WTC11 (cell line): Measurements from ENCODE around the gene PXK. TPM values are rescaled to one million over a fixed set of nuclear protein-coding genes. Genes with fewer than 3 reads are reported as not detected.

Source experiments
- ATAC-seq: fragments of 200-7000 bp; cut with Tn5 transposase; 2 replicates; pipeline ENCODE4 v1.10.0; 2021; ENCODE audit warnings: mild to moderate bottlenecking, moderate library complexity
- CTCF ChIA-PET: fragments of 300-600 bp; sonication (Branson Sonifier 250); formaldehyde crosslinking; loops from one replicate; lab custom pipeline; 2021; ENCODE audit warnings: antibody characterized with exemption; lab: Charles Lee
- POLR2A ChIA-PET: fragments of 350-600 bp; sonication (Branson Sonifier 250); formaldehyde crosslinking; loops from one replicate; lab custom pipeline; 2021; ENCODE audit warnings: antibody characterized with exemption; lab: Charles Lee
- DNase-seq: peaks from one replicate; pipeline ENCODE4 v3.0.0; 2021; ENCODE audit warnings: low spot score
- H3K27ac Mint-ChIP-seq: 2 replicates; pipeline ENCODE4 v1.8.0; 2021; ENCODE audit warnings: mixed read lengths
- H3K27me3 Mint-ChIP-seq: 2 replicates; pipeline ENCODE4 v1.8.0; 2021; ENCODE audit warnings: low read depth, mild to moderate bottlenecking, moderate library complexity, mixed read lengths
- H3K36me3 Mint-ChIP-seq: 2 replicates; pipeline ENCODE4 v1.8.0; 2021; ENCODE audit warnings: mixed read lengths
- H3K4me1 Mint-ChIP-seq: 2 replicates; pipeline ENCODE4 v1.8.0; 2022; ENCODE audit warnings: mixed read lengths
- H3K4me3 Mint-ChIP-seq: 2 replicates; pipeline ENCODE4 v1.8.0; 2021; ENCODE audit warnings: mild to moderate bottlenecking, moderate library complexity, mixed read lengths
- H3K9me3 Mint-ChIP-seq: 2 replicates; pipeline ENCODE4 v1.8.0; 2021; ENCODE audit warnings: mixed read lengths
- CREM ChIP-seq: sonication (generic); formaldehyde crosslinking; IDR thresholded peaks from 2 replicates; pipeline ENCODE4 v1.8.1; 2022; ENCODE audit warnings: mild to moderate bottlenecking, missing genetic modification reagents, moderate library complexity
- ETV6 ChIP-seq: sonication (generic); formaldehyde crosslinking; IDR thresholded peaks from 2 replicates; pipeline ENCODE4 v1.8.1; 2022; ENCODE audit warnings: mild to moderate bottlenecking, missing genetic modification reagents
- FOXJ3 ChIP-seq: sonication (generic); formaldehyde crosslinking; IDR thresholded peaks from 2 replicates; pipeline ENCODE4 v1.9.0; 2021; ENCODE audit warnings: missing genetic modification reagents, mild to moderate bottlenecking, borderline replicate concordance
- GTF2I ChIP-seq: fragments of 250-450 bp; sonication (Bioruptor Pico); conservative IDR thresholded peaks from 2 replicates; pipeline ENCODE4 v1.4.0; 2021; ENCODE audit warnings: mild to moderate bottlenecking
- IRF2 ChIP-seq: sonication (generic); formaldehyde crosslinking; IDR thresholded peaks from 2 replicates; pipeline ENCODE4 v1.8.0; 2022; ENCODE audit warnings: low read depth, missing genetic modification reagents, borderline replicate concordance
- NFE2L1 ChIP-seq: sonication (generic); formaldehyde crosslinking; IDR thresholded peaks from 2 replicates; pipeline ENCODE4 v1.8.1; 2023; ENCODE audit warnings: missing genetic modification reagents
- ZNF423 ChIP-seq: fragments of 250-450 bp; sonication (Bioruptor Pico); IDR thresholded peaks from 2 replicates; pipeline ENCODE4 v2.1.2; 2022; ENCODE audit warnings: mild to moderate bottlenecking, moderate library complexity
- total RNA-seq: library from RNA; stranded (reverse); gene quantifications from 3 replicates; pipeline ENCODE4 v1.2.3, GENCODE V29; 2021
- TF ChIP-seq, protein P1 (sequence below): sonication (generic); formaldehyde crosslinking; IDR thresholded peaks from 2 replicates; pipeline ENCODE4 v1.8.0; 2023; ENCODE audit warnings: missing genetic modification reagents
- TF ChIP-seq, protein P2 (sequence below): fragments of 200-600 bp; IDR thresholded peaks from 2 replicates; pipeline ENCODE4 v1.8.0; 2022; ENCODE audit warnings: antibody characterized with exemption
- TF ChIP-seq, protein P3 (sequence below): fragments of 250-450 bp; sonication (Bioruptor Pico); IDR thresholded peaks from 2 replicates; pipeline ENCODE4 v1.9.0; 2021; ENCODE audit warnings: mild to moderate bottlenecking, borderline replicate concordance
- TF ChIP-seq, protein P4 (sequence below): sonication (generic); formaldehyde crosslinking; IDR thresholded peaks from 2 replicates; pipeline ENCODE4 v1.8.1; 2023; ENCODE audit warnings: mild to moderate bottlenecking, missing genetic modification reagents
- TF ChIP-seq, protein P5 (sequence below): sonication (generic); formaldehyde crosslinking; IDR thresholded peaks from 2 replicates; pipeline ENCODE4 v1.8.0; 2022; ENCODE audit warnings: mild to moderate bottlenecking, missing genetic modification reagents
- TF ChIP-seq, protein P6 (sequence below): sonication (generic); formaldehyde crosslinking; IDR thresholded peaks from 2 replicates; pipeline ENCODE4 v1.8.1; 2023; ENCODE audit warnings: mild to moderate bottlenecking, missing genetic modification reagents, borderline replicate concordance

The PXK gene
- total RNA-seq, 1 experiment from 2014 or later, result 9.4 TPM

DNA sequence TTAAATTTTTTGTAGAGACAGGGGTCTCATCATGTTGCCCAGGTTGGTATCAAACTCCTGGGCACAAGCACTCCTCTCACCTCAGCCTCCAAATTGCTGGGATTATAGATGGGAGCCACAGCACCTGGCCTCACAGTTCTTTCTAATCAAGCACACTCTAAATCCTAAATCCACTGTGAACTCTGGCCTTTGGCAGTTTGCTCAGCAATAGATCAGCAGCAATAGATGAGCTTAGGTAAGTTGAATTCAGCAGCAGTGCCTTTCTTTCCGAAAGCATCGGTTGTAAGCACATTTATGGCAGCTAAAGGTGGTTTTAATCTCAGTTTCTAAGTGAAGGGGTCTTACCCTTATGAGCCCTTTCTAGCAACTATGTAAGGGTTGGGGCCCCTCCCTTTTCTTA lies 84.4 kb downstream of the PXK start:
- POLR2A ChIA-PET, result interaction anchor here (1.6 kb wide), 1 partner anchor 8 kb away, joined by 3 read pairs; no protein-coding TSS in a partner anchor
- CTCF ChIA-PET, result interaction anchor here (1.1 to 1.7 kb wide), 2 partner anchors 98 to 111 kb away, joined by 3 to 7 read pairs; partner anchors contain the start of genes HTD2 and RPP14
- DNase-seq, result no peak

DNA sequence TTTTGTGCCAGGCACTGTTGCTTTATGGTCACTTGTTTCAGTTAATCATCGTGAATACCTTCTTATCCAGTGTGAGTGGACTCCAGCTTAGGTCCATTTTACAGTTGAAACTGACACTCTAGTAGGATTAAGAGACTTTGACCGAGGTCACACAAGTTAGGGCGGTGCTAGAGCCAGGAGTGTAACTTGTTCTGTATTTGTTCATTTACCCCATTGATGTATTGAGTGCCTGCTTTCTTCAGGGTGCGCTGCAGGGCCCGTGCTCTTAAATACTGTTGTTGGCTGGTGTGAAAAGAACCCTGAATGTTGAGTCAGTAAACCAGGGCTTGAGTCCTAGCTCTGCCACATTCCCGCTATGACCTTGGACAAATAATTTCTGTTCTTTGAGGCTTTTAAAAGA lies 85.5 kb downstream of the PXK start:
- no peak for DNase-seq
- ATAC-seq, result no peak
- no peaks in the 10 kb centered on the region for H3K9me3 Mint-ChIP-seq
- no peak overlapping the region for H3K4me3 Mint-ChIP-seq
- POLR2A ChIA-PET, result no interaction called here
- peaks cover 20% of the 10 kb centered on the region for H3K4me1 Mint-ChIP-seq
- H3K27ac Mint-ChIP-seq, result no peak overlapping the region
- CTCF ChIA-PET, result interaction anchor here (1.7 kb wide), 1 partner anchor 112 kb away, joined by 7 read pairs; the partner anchor contains the start of genes HTD2 and RPP14
- H3K36me3 Mint-ChIP-seq, result peaks cover 11% of the 10 kb centered on the region
- no peaks in the 10 kb centered on the region for H3K27me3 Mint-ChIP-seq
- TF ChIP-seq, protein P1, sequence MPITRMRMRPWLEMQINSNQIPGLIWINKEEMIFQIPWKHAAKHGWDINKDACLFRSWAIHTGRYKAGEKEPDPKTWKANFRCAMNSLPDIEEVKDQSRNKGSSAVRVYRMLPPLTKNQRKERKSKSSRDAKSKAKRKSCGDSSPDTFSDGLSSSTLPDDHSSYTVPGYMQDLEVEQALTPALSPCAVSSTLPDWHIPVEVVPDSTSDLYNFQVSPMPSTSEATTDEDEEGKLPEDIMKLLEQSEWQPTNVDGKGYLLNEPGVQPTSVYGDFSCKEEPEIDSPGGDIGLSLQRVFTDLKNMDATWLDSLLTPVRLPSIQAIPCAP (CRISPR knock-in tag), result no peak
- TF ChIP-seq, protein P2, sequence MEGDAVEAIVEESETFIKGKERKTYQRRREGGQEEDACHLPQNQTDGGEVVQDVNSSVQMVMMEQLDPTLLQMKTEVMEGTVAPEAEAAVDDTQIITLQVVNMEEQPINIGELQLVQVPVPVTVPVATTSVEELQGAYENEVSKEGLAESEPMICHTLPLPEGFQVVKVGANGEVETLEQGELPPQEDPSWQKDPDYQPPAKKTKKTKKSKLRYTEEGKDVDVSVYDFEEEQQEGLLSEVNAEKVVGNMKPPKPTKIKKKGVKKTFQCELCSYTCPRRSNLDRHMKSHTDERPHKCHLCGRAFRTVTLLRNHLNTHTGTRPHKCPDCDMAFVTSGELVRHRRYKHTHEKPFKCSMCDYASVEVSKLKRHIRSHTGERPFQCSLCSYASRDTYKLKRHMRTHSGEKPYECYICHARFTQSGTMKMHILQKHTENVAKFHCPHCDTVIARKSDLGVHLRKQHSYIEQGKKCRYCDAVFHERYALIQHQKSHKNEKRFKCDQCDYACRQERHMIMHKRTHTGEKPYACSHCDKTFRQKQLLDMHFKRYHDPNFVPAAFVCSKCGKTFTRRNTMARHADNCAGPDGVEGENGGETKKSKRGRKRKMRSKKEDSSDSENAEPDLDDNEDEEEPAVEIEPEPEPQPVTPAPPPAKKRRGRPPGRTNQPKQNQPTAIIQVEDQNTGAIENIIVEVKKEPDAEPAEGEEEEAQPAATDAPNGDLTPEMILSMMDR, result no peak
- no peak for TF ChIP-seq ETV6 (CRISPR knock-in tag)
- TF ChIP-seq NFE2L1 (CRISPR knock-in tag), result no peak
- TF ChIP-seq CREM, result no peak
- TF ChIP-seq, protein P3, sequence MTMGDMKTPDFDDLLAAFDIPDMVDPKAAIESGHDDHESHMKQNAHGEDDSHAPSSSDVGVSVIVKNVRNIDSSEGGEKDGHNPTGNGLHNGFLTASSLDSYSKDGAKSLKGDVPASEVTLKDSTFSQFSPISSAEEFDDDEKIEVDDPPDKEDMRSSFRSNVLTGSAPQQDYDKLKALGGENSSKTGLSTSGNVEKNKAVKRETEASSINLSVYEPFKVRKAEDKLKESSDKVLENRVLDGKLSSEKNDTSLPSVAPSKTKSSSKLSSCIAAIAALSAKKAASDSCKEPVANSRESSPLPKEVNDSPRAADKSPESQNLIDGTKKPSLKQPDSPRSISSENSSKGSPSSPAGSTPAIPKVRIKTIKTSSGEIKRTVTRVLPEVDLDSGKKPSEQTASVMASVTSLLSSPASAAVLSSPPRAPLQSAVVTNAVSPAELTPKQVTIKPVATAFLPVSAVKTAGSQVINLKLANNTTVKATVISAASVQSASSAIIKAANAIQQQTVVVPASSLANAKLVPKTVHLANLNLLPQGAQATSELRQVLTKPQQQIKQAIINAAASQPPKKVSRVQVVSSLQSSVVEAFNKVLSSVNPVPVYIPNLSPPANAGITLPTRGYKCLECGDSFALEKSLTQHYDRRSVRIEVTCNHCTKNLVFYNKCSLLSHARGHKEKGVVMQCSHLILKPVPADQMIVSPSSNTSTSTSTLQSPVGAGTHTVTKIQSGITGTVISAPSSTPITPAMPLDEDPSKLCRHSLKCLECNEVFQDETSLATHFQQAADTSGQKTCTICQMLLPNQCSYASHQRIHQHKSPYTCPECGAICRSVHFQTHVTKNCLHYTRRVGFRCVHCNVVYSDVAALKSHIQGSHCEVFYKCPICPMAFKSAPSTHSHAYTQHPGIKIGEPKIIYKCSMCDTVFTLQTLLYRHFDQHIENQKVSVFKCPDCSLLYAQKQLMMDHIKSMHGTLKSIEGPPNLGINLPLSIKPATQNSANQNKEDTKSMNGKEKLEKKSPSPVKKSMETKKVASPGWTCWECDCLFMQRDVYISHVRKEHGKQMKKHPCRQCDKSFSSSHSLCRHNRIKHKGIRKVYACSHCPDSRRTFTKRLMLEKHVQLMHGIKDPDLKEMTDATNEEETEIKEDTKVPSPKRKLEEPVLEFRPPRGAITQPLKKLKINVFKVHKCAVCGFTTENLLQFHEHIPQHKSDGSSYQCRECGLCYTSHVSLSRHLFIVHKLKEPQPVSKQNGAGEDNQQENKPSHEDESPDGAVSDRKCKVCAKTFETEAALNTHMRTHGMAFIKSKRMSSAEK, result no peak
- TF ChIP-seq FOXJ3 (CRISPR knock-in tag), result no peak
- TF ChIP-seq, protein P4, sequence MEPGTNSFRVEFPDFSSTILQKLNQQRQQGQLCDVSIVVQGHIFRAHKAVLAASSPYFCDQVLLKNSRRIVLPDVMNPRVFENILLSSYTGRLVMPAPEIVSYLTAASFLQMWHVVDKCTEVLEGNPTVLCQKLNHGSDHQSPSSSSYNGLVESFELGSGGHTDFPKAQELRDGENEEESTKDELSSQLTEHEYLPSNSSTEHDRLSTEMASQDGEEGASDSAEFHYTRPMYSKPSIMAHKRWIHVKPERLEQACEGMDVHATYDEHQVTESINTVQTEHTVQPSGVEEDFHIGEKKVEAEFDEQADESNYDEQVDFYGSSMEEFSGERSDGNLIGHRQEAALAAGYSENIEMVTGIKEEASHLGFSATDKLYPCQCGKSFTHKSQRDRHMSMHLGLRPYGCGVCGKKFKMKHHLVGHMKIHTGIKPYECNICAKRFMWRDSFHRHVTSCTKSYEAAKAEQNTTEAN (CRISPR knock-in tag), result no peak
- TF ChIP-seq, protein P5, sequence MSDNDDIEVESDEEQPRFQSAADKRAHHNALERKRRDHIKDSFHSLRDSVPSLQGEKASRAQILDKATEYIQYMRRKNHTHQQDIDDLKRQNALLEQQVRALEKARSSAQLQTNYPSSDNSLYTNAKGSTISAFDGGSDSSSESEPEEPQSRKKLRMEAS, result no peak

More for the DNA sequence above, 84.4 kb downstream of the PXK start:
- Mint-ChIP-seq H3K4me1 (peaks cover 21% of the 10 kb centered on the region), H3K9me3 (no peaks in the 10 kb centered on the region), H3K4me3 (no peak overlapping the region), H3K27me3 (no peaks in the 10 kb centered on the region), H3K36me3 (peaks cover 8% of the 10 kb centered on the region), H3K27ac (no peak overlapping the region)
- TF ChIP-seq ZNF423 (CRISPR knock-in tag), result no peak
- TF ChIP-seq IRF2 (CRISPR knock-in tag), result no peak
- TF ChIP-seq, protein P6, sequence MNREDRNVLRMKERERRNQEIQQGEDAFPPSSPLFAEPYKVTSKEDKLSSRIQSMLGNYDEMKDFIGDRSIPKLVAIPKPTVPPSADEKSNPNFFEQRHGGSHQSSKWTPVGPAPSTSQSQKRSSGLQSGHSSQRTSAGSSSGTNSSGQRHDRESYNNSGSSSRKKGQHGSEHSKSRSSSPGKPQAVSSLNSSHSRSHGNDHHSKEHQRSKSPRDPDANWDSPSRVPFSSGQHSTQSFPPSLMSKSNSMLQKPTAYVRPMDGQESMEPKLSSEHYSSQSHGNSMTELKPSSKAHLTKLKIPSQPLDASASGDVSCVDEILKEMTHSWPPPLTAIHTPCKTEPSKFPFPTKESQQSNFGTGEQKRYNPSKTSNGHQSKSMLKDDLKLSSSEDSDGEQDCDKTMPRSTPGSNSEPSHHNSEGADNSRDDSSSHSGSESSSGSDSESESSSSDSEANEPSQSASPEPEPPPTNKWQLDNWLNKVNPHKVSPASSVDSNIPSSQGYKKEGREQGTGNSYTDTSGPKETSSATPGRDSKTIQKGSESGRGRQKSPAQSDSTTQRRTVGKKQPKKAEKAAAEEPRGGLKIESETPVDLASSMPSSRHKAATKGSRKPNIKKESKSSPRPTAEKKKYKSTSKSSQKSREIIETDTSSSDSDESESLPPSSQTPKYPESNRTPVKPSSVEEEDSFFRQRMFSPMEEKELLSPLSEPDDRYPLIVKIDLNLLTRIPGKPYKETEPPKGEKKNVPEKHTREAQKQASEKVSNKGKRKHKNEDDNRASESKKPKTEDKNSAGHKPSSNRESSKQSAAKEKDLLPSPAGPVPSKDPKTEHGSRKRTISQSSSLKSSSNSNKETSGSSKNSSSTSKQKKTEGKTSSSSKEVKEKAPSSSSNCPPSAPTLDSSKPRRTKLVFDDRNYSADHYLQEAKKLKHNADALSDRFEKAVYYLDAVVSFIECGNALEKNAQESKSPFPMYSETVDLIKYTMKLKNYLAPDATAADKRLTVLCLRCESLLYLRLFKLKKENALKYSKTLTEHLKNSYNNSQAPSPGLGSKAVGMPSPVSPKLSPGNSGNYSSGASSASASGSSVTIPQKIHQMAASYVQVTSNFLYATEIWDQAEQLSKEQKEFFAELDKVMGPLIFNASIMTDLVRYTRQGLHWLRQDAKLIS (CRISPR knock-in tag), result no peak
- TF ChIP-seq, protein P3, result no peak
- TF ChIP-seq GTF2I (CRISPR knock-in tag), result no peak
- no peak for ATAC-seq
